Measurements from ENCODE around the gene RMND5B.

The RMND5B gene

GRCh38 chr5:178114325-178115135 is 16.3 kb upstream of the RMND5B start:
- Histone ChIP-seq H3K4me1 (ENCODE audit: control insufficient read depth in 1 of 2, insufficient read depth in 1 of 2, low read depth in 1 of 2, low read length in 1 of 2) (peaks cover 15 to 20% of the 10 kb centered on the region in 2 experiments), H3K36me3 (no peaks in the 10 kb centered on the region), H3K9me3 (no peaks in the 10 kb centered on the region), H3K27ac (no peak overlapping the region), H3K27me3 (peaks cover 90% of the 10 kb centered on the region), H3K4me3 (ENCODE audit: low read depth in 1 of 2, low read length in 1 of 2) (no peak overlapping the region)
- no peak for TF ChIP-seq CTCF (IDR thresholded peaks at IDR 0.05)

GRCh38 chr5:178115136-178115813 is 15.5 kb upstream of the RMND5B start:
- H3K9me3 ChIP-seq = no peaks in the 10 kb centered on the region
- no peak overlapping the region for H3K27ac ChIP-seq
- peaks cover 15 to 20% of the 10 kb centered on the region in 2 experiments for H3K4me1 ChIP-seq (ENCODE audit: control insufficient read depth in 1 of 2, insufficient read depth in 1 of 2, low read depth in 1 of 2, low read length in 1 of 2)
- H3K36me3 ChIP-seq = no peaks in the 10 kb centered on the region
- H3K4me3 ChIP-seq (ENCODE audit: low read depth in 1 of 2, low read length in 1 of 2) = no peak overlapping the region
- TF ChIP-seq CTCF (IDR thresholded peaks at IDR 0.05) = no peak
- H3K27me3 ChIP-seq = peaks cover 95% of the 10 kb centered on the region

- Histone ChIP-seq H3K27ac (no peak overlapping the region), H3K36me3 (no peaks in the 10 kb centered on the region), H3K9me3 (no peaks in the 10 kb centered on the region), H3K4me3 (ENCODE audit: low read depth in 1 of 2, low read length in 1 of 2) (no peak overlapping the region), H3K27me3 (peaks cover 95% of the 10 kb centered on the region), H3K4me1 (ENCODE audit: control insufficient read depth in 1 of 2, insufficient read depth in 1 of 2, low read depth in 1 of 2, low read length in 1 of 2) (peaks cover 15 to 20% of the 10 kb centered on the region in 2 experiments)
- no peak for TF ChIP-seq CTCF (IDR thresholded peaks at IDR 0.05)
Observed at GRCh38 chr5:178115814-178116142, 15.0 kb upstream of the RMND5B start.

- Histone ChIP-seq H3K27ac (no peak overlapping the region), H3K36me3 (no peaks in the 10 kb centered on the region), H3K4me1 (ENCODE audit: control insufficient read depth in 1 of 2, insufficient read depth in 1 of 2, low read depth in 1 of 2, low read length in 1 of 2) (peaks cover 15 to 26% of the 10 kb centered on the region in 2 experiments), H3K27me3 (peaks cover 95% of the 10 kb centered on the region), H3K9me3 (no peaks in the 10 kb centered on the region), H3K4me3 (ENCODE audit: low read depth in 1 of 2, low read length in 1 of 2) (no peak overlapping the region)
- TF ChIP-seq CTCF (IDR thresholded peaks at IDR 0.05) = no peak
Observed at GRCh38 chr5:178116143-178116885, 14.5 kb upstream of the RMND5B start.

- no peaks in the 10 kb centered on the region for H3K36me3 ChIP-seq
- H3K9me3 ChIP-seq = no peaks in the 10 kb centered on the region
- TF ChIP-seq CTCF (IDR thresholded peaks at IDR 0.05) = no peak
- peaks cover 88% of the 10 kb centered on the region for H3K27me3 ChIP-seq
- no peak overlapping the region for H3K27ac ChIP-seq
- H3K4me1 ChIP-seq (ENCODE audit: control insufficient read depth in 1 of 2, insufficient read depth in 1 of 2, low read depth in 1 of 2, low read length in 1 of 2) = peaks cover 11 to 24% of the 10 kb centered on the region in 2 experiments
- H3K4me3 ChIP-seq (ENCODE audit: low read depth in 1 of 2, low read length in 1 of 2) = no peak overlapping the region
Observed at GRCh38 chr5:178117923-178118701, 12.7 kb upstream of the RMND5B start.

Data from neutrophil (primary cell).